SU-DHL-6 (cell line): ENCODE measurements around the gene KRT32.

Experiments
- H2AFZ ChIP-seq: fragments of 200-600 bp; sonication (generic); 2 replicates; pipeline ENCODE4 v1.6.1; 2014; ENCODE audit warnings: low read depth, mild to moderate bottlenecking, moderate library complexity, mixed read lengths, antibody characterized with exemption, low read length; ENCODE audit not compliant: severe bottlenecking
- H3F3A ChIP-seq: fragments of 200-600 bp; shearing (Covaris generic); 2 replicates; pipeline ENCODE4 v1.6.0; 2016; ENCODE audit warnings: antibody characterized with exemption, mild to moderate bottlenecking; ENCODE audit not compliant: insufficient read depth
- H3K27ac ChIP-seq: fragments of 200-600 bp; sonication (generic); 2 replicates; pipeline ENCODE4 v1.5.1; 2016; ENCODE audit warnings: low read depth, mild to moderate bottlenecking, low read length, moderate library complexity, mixed read lengths
- H3K27me3 ChIP-seq: fragments of 200-600 bp; sonication (generic), shearing (Covaris generic); 2 replicates; pipeline ENCODE4 v1.6.0; 2014; ENCODE audit warnings: mild to moderate bottlenecking, low read length
- H3K36me3 ChIP-seq: fragments of 200-600 bp; sonication (generic); 2 replicates; pipeline ENCODE4 v1.6.1; 2014; ENCODE audit warnings: mild to moderate bottlenecking, low read length, mixed read lengths
- H3K4me2 ChIP-seq: fragments of 300-600, 200-600 bp; shearing (Covaris generic), sonication (generic); 2 replicates; pipeline ENCODE4 v1.6.0; 2014; ENCODE audit warnings: low read length, low read depth, mild to moderate bottlenecking; ENCODE audit not compliant: poor library complexity, severe bottlenecking
- H3K4me3 ChIP-seq: fragments of 200-600 bp; sonication (generic); 2 replicates; pipeline ENCODE4 v1.5.1; 2014; ENCODE audit warnings: antibody characterized with exemption, low read length, mild to moderate bottlenecking, mixed read lengths; ENCODE audit not compliant: insufficient read depth, poor library complexity, severe bottlenecking
- H3K79me2 ChIP-seq: fragments of 200-600 bp; sonication (generic); 2 replicates; pipeline ENCODE4 v1.6.1; 2014; ENCODE audit warnings: mild to moderate bottlenecking, low read length, moderate library complexity; ENCODE audit not compliant: insufficient read depth
- H3K9ac ChIP-seq: fragments of 200-600 bp; sonication (generic); 2 replicates; pipeline ENCODE4 v1.7.0; 2014; ENCODE audit warnings: mild to moderate bottlenecking, low read length
- H3K9me2 ChIP-seq: fragments of 200-600 bp; sonication (generic); replicated peaks from 2 replicates; pipeline ENCODE4 v1.6.1; 2014; ENCODE audit warnings: low read length; ENCODE audit not compliant: insufficient read depth
- H3K9me3 ChIP-seq: fragments of 200-600 bp; sonication (generic); 2 replicates; pipeline ENCODE4 v1.6.1; 2014; ENCODE audit warnings: low read length, mixed read lengths; ENCODE audit not compliant: insufficient read depth
- H4K20me1 ChIP-seq: fragments of 200-600 bp; sonication (generic); 2 replicates; pipeline ENCODE4 v1.6.1; 2014; ENCODE audit warnings: low read depth, mild to moderate bottlenecking, antibody characterized with exemption, low read length, moderate library complexity, mixed read lengths
- EZH2phosphoT487 ChIP-seq: fragments of 200-600 bp; sonication (generic), shearing (Covaris generic); conservative IDR thresholded peaks from 2 replicates; pipeline ENCODE4 v1.6.1; 2018; ENCODE audit warnings: mild to moderate bottlenecking, antibody characterized with exemption, low read length, moderate library complexity, mixed read lengths
- TF ChIP-seq, protein P1 (sequence below): fragments of 200-600 bp; sonication (generic); IDR thresholded peaks from one replicate; pipeline ENCODE4 v1.5.1; 2017; ENCODE audit warnings: antibody characterized with exemption, mild to moderate bottlenecking, low read length, moderate library complexity; ENCODE audit not compliant: insufficient read depth, poor library complexity, severe bottlenecking

KRT32 gene

DNA sequence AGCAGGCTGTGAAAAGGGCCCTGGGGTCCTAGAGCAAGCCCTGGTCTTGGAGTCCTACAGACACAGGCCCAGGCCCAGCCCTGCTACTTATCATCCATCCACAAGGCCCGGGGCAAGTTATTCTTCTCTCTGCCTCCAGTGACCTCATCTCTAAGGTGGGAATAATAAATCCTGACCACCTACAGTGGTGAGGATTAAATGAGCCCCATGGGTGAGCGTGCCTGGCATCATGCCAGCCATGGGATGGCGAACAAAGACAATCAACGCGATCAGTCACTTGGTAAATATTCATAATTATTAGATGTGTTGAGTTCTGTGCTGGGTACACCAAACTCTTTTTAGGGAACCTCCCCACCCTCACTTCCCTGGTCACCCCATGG is 46.0 kb upstream of the KRT32 start:
- TF ChIP-seq, protein P1, sequence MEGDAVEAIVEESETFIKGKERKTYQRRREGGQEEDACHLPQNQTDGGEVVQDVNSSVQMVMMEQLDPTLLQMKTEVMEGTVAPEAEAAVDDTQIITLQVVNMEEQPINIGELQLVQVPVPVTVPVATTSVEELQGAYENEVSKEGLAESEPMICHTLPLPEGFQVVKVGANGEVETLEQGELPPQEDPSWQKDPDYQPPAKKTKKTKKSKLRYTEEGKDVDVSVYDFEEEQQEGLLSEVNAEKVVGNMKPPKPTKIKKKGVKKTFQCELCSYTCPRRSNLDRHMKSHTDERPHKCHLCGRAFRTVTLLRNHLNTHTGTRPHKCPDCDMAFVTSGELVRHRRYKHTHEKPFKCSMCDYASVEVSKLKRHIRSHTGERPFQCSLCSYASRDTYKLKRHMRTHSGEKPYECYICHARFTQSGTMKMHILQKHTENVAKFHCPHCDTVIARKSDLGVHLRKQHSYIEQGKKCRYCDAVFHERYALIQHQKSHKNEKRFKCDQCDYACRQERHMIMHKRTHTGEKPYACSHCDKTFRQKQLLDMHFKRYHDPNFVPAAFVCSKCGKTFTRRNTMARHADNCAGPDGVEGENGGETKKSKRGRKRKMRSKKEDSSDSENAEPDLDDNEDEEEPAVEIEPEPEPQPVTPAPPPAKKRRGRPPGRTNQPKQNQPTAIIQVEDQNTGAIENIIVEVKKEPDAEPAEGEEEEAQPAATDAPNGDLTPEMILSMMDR, result no peak
- TF ChIP-seq EZH2phosphoT487, result no peak
- Histone ChIP-seq H3K4me2 (no peak overlapping the region), H3K27ac (no peak overlapping the region)

DNA sequence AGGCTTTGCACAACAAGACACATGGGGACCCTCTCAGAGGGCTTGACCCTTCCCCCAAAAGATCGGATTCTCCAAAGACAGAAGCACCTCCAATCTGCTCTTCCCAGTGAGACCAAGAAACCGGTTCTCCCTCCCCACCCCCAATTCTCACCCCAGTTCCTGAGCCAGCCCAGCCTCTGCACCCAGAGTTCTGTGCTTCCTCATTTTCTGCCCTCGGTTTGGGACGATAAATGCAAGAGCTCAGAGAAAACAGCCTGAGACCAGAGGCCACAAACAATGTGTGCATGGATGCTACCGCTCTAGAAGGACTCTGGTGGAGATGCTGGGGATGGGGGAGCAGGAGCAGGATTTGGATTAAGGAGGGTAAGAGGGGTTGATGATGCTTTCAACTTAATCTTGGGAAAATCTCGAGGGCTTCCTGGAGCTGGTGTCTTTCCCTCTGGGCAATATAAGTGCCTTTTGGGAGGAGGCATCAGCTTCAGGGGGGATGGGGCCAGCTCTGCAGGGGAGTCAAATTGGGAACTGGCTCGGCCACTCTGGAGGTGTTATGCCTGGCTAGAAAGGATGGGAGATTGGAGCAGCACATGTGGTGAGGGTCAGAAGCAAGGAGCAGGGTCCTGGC is 45.5 kb upstream of the KRT32 start:
- Histone ChIP-seq H3F3A (no peaks in the 10 kb centered on the region), H3K9me3 (no peaks in the 10 kb centered on the region), H4K20me1 (no peaks in the 10 kb centered on the region), H3K4me3 (no peak overlapping the region), H2AFZ (no peak overlapping the region), H3K9ac (no peak overlapping the region), H3K27ac (no peak overlapping the region), H3K36me3 (no peaks in the 10 kb centered on the region), H3K79me2 (no peaks in the 10 kb centered on the region), H3K27me3 (no peaks in the 10 kb centered on the region), H3K9me2 (no peaks in the 10 kb centered on the region), H3K4me2 (no peak overlapping the region)
- TF ChIP-seq EZH2phosphoT487, result no peak
- TF ChIP-seq, protein P1, result no peak

More for the DNA sequence above, 46.0 kb upstream of the KRT32 start:
- no peak overlapping the region for H2AFZ ChIP-seq
- H4K20me1 ChIP-seq, result no peaks in the 10 kb centered on the region
- H3K27me3 ChIP-seq, result no peaks in the 10 kb centered on the region
- H3F3A ChIP-seq, result no peaks in the 10 kb centered on the region
- H3K9me2 ChIP-seq, result no peaks in the 10 kb centered on the region
- H3K79me2 ChIP-seq, result no peaks in the 10 kb centered on the region
- no peaks in the 10 kb centered on the region for H3K36me3 ChIP-seq
- H3K9ac ChIP-seq, result no peak overlapping the region
- H3K4me3 ChIP-seq, result no peak overlapping the region
- H3K9me3 ChIP-seq, result no peaks in the 10 kb centered on the region

DNA sequence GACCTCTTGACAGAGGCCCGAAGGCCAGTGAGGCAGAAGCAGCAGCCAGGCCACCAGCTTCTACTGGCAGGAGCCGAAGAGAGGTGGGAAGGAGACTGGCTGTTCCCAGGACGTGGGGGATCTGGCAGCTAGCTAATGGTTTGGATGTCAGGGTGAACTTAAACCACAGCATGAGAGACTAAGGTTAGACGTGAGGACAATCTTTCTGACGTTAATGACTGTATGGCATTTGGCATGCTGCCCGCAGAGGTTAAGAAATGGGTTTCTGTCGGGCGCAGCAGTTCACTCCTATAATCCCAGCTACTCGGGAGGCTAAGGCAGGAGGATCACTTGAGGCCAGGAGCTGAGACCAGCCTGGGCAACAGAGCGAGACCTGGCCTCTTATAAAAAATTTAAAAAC is 44.5 kb upstream of the KRT32 start:
- no peak overlapping the region for H3K4me2 ChIP-seq
- no peaks in the 10 kb centered on the region for H3K79me2 ChIP-seq

More for the DNA sequence above, 44.5 kb upstream of the KRT32 start:
- Histone ChIP-seq H3K9ac (no peak overlapping the region), H3K27me3 (no peaks in the 10 kb centered on the region), H4K20me1 (no peaks in the 10 kb centered on the region), H3K9me3 (no peaks in the 10 kb centered on the region), H3K36me3 (no peaks in the 10 kb centered on the region), H3F3A (no peaks in the 10 kb centered on the region), H2AFZ (no peak overlapping the region), H3K27ac (no peak overlapping the region), H3K9me2 (no peaks in the 10 kb centered on the region), H3K4me3 (no peak overlapping the region)
- TF ChIP-seq EZH2phosphoT487, result no peak
- TF ChIP-seq, protein P1, result no peak
